CD4-positive, alpha-beta memory T cell (primary cell): ENCODE measurements around the gene CUX1. TPM values are rescaled to one million over a fixed set of nuclear protein-coding genes. Genes with fewer than 3 reads are reported as not detected.
"Not testable (repeated sequence)": the region's sequence is repeated elsewhere in the genome, so short reads cannot be mapped to it uniquely, and the experiment has no call there.

Source experiments
- CTCF ChIA-PET: fragments of 350-600 bp; sonication (Branson Sonifier 250); formaldehyde crosslinking; loops from one replicate; lab custom pipeline; 2021; ENCODE audit warnings: inconsistent platforms; ENCODE audit not compliant: partially characterized antibody; lab: Charles Lee
- POLR2A ChIA-PET: fragments of 350-600 bp; sonication (Branson Sonifier 250); formaldehyde crosslinking; loops from one replicate; lab custom pipeline; 2021; ENCODE audit not compliant: partially characterized antibody; lab: Charles Lee
- DNase-seq, 5 donors: peaks; one replicate each; pipeline versions ENCODE4 v3.0.0 to v3.0.0-alpha.2; 2020 to 2022; ENCODE audit warnings: mixed read lengths in 1 of 5
- H3K27ac ChIP-seq: one replicate; pipeline ENCODE4 v1.7.0; 2013; ENCODE audit warnings: low read depth, low read length
- H3K27me3 ChIP-seq: 2 replicates; pipeline ENCODE4 v1.7.0; 2013; ENCODE audit warnings: mild to moderate bottlenecking, low read length, moderate library complexity; ENCODE audit not compliant: insufficient read depth
- H3K36me3 ChIP-seq: 2 replicates; pipeline ENCODE4 v1.7.0; 2013; ENCODE audit warnings: mild to moderate bottlenecking, low read length, moderate library complexity; ENCODE audit not compliant: insufficient read depth
- H3K4me1 ChIP-seq: 2 replicates; pipeline ENCODE4 v1.7.0; 2013; ENCODE audit warnings: mild to moderate bottlenecking, low read length, moderate library complexity; ENCODE audit not compliant: insufficient read depth
- H3K4me3 ChIP-seq, 2 donors: one replicate each; pipeline ENCODE4 v1.7.0; 2013; ENCODE audit warnings: low read length in 2 of 2, mild to moderate bottlenecking in 1 of 2
- H3K9me3 ChIP-seq, 2 donors: one replicate each; pipeline ENCODE4 v1.7.0; 2013; ENCODE audit warnings: low read length in 2 of 2, control low read depth in 1 of 2; ENCODE audit not compliant: control insufficient read depth in 1 of 2
- H3K27ac Mint-ChIP-seq, 7 donors: one replicate each; pipeline ENCODE4 v1.8.0; 2020 to 2021; ENCODE audit warnings: mixed read lengths in 7 of 7, mild to moderate bottlenecking in 6 of 7, inconsistent platforms in 3 of 7, moderate library complexity in 3 of 7
- H3K27me3 Mint-ChIP-seq, 2 donors: one replicate each; pipeline ENCODE4 v1.8.0; 2020 to 2021; ENCODE audit warnings: mixed read lengths in 2 of 2
- H3K36me3 Mint-ChIP-seq, 2 donors: one replicate each; pipeline ENCODE4 v1.8.0; 2020 to 2021; ENCODE audit warnings: mixed read lengths in 2 of 2, inconsistent platforms in 1 of 2, mild to moderate bottlenecking in 1 of 2
- H3K4me1 Mint-ChIP-seq, 4 donors: one replicate each; pipeline ENCODE4 v1.8.0; 2020 to 2021; ENCODE audit warnings: mixed read lengths in 4 of 4, mild to moderate bottlenecking in 1 of 4
- H3K4me3 Mint-ChIP-seq, 8 donors: one replicate each; pipeline ENCODE4 v1.8.0; 2020 to 2021; ENCODE audit warnings: mixed read lengths in 8 of 8, mild to moderate bottlenecking in 7 of 8, moderate library complexity in 6 of 8, inconsistent platforms in 3 of 8
- H3K9me3 Mint-ChIP-seq, 8 donors: one replicate each; pipeline ENCODE4 v1.8.0; 2020 to 2021; ENCODE audit warnings: mixed read lengths in 8 of 8, mild to moderate bottlenecking in 5 of 8, inconsistent platforms in 3 of 8, moderate library complexity in 1 of 8
- intact Hi-C: fragments of 100-400 bp; cut with micrococcal nuclease; formaldehyde crosslinking; loops from one replicate; pipeline ENCODE4 v1.15.1; 2023
- polyA plus RNA-seq, 2 donors: library from polyadenylated mRNA; unstranded; fragments of 300-500 nt; fragmentation: Illumina TruSeq; gene quantifications; one replicate each; pipeline ENCODE4 v1.2.3, GENCODE V29; 2021
- total RNA-seq, 2 experiments: library from RNA; stranded (reverse); gene quantifications; one replicate each; pipeline ENCODE4 v1.2.3, GENCODE V29; 2021

Gene CUX1
- total and polyA plus RNA-seq, 4 experiments from 2014 or later = 2.1 to 47.6 (median 36.1) TPM

- CTCF ChIA-PET = no interaction called here
Observed at GRCh38 chr7:101984133-101984879, 166.9 kb downstream of the CUX1 start.

GRCh38 chr7:101985057-101985902, 167.9 kb downstream of the CUX1 start:
- Histone ChIP-seq H3K27ac (no peak overlapping the region), H3K9me3 (no peaks in the 10 kb centered on the region), H3K4me1 (no peaks in the 10 kb centered on the region), H3K36me3 (no peaks in the 10 kb centered on the region), H3K4me3 (no peak overlapping the region), H3K27me3 (no peaks in the 10 kb centered on the region)
- POLR2A ChIA-PET = no interaction called here
- H3K36me3 Mint-ChIP-seq = peaks cover 3 to 14% of the 10 kb centered on the region in 2 donors
- DNase-seq = no peak
- peaks cover 5 to 13% (median 9%) of the 10 kb centered on the region in 4 donors for H3K4me1 Mint-ChIP-seq
- CTCF ChIA-PET = no interaction called here
- peak overlapping the region in 1 of 7 donors; percentile 69 for H3K27ac Mint-ChIP-seq
- H3K27me3 Mint-ChIP-seq = no peaks in the 10 kb centered on the region
- no peaks in the 10 kb centered on the region for H3K9me3 Mint-ChIP-seq
- no peak overlapping the region for H3K4me3 Mint-ChIP-seq
- intact Hi-C loops = no loop called here

More at GRCh38 chr7:101984133-101984879, 166.9 kb downstream of the CUX1 start:
- H3K9me3 Mint-ChIP-seq = no peaks in the 10 kb centered on the region
- Histone ChIP-seq H3K4me3 (no peak overlapping the region), H3K36me3 (no peaks in the 10 kb centered on the region), H3K4me1 (no peaks in the 10 kb centered on the region), H3K9me3 (no peaks in the 10 kb centered on the region), H3K27ac (no peak overlapping the region), H3K27me3 (no peaks in the 10 kb centered on the region)
- no peak overlapping the region for H3K4me3 Mint-ChIP-seq
- peaks cover 2 to 9% (median 6%) of the 10 kb centered on the region in 4 donors for H3K4me1 Mint-ChIP-seq
- H3K36me3 Mint-ChIP-seq = peaks cover 3 to 14% of the 10 kb centered on the region in 2 donors
- DNase-seq = no peak
- H3K27me3 Mint-ChIP-seq = no peaks in the 10 kb centered on the region
- peak overlapping the region in 1 of 7 donors; percentile 23 for H3K27ac Mint-ChIP-seq
- POLR2A ChIA-PET = no interaction called here
- intact Hi-C loops = no loop called here

GRCh38 chr7:101985903-101986734, 168.7 kb downstream of the CUX1 start:
- Mint-ChIP-seq H3K27me3 (no peaks in the 10 kb centered on the region), H3K4me3 (no peak overlapping the region), H3K9me3 (no peaks in the 10 kb centered on the region), H3K4me1 (peaks cover 5 to 12% (median 10%) of the 10 kb centered on the region in 4 donors), H3K36me3 (peaks cover 3 to 10% of the 10 kb centered on the region in 2 donors), H3K27ac (no peak overlapping the region)
- no peaks in the 10 kb centered on the region for H3K36me3 ChIP-seq
- H3K9me3 ChIP-seq = no peaks in the 10 kb centered on the region
- ChIA-PET CTCF (no interaction called here), POLR2A (no interaction called here)
- intact Hi-C loops = no loop called here
- H3K27ac ChIP-seq = no peak overlapping the region
- H3K4me1 ChIP-seq = no peaks in the 10 kb centered on the region
- H3K4me3 ChIP-seq = no peak overlapping the region
- H3K27me3 ChIP-seq = no peaks in the 10 kb centered on the region
- DNase-seq = no peak

- H3K36me3 ChIP-seq = no peaks in the 10 kb centered on the region
- ChIA-PET POLR2A (no interaction called here), CTCF (no interaction called here)
- Mint-ChIP-seq H3K9me3 (no peaks in the 10 kb centered on the region), H3K27me3 (no peaks in the 10 kb centered on the region), H3K4me3 (no peak overlapping the region), H3K36me3 (peaks cover 3 to 10% of the 10 kb centered on the region in 2 donors), H3K4me1 (peaks cover 5 to 12% (median 10%) of the 10 kb centered on the region in 4 donors), H3K27ac (no peak overlapping the region)
- DNase-seq = no peak
- no peak overlapping the region for H3K27ac ChIP-seq
- no peak overlapping the region for H3K4me3 ChIP-seq
- H3K9me3 ChIP-seq = no peaks in the 10 kb centered on the region
- intact Hi-C loops = no loop called here
- no peaks in the 10 kb centered on the region for H3K27me3 ChIP-seq
- H3K4me1 ChIP-seq = no peaks in the 10 kb centered on the region
Observed at GRCh38 chr7:101987494-101987893, 170.1 kb downstream of the CUX1 start.

GRCh38 chr7:101988060-101988459, 170.6 kb downstream of the CUX1 start:
- H3K27ac ChIP-seq, CTCF ChIA-PET, H3K36me3 ChIP-seq, DNase-seq, H3K9me3 ChIP-seq, H3K4me1 ChIP-seq, intact Hi-C loops, H3K27me3 Mint-ChIP-seq, POLR2A ChIA-PET, H3K27ac Mint-ChIP-seq, H3K27me3 ChIP-seq, H3K4me3 Mint-ChIP-seq, H3K36me3 Mint-ChIP-seq, H3K9me3 Mint-ChIP-seq, H3K4me3 ChIP-seq: not testable (repeated sequence)
- H3K4me1 Mint-ChIP-seq = peaks cover 5 to 12% (median 10%) of the 10 kb centered on the region in 4 donors

- Histone ChIP-seq H3K36me3 (no peaks in the 10 kb centered on the region), H3K27me3 (no peaks in the 10 kb centered on the region), H3K4me3 (no peak overlapping the region), H3K27ac (no peak overlapping the region), H3K9me3 (no peaks in the 10 kb centered on the region), H3K4me1 (no peaks in the 10 kb centered on the region)
- ChIA-PET POLR2A (no interaction called here), CTCF (no interaction called here)
- peaks cover 3 to 10% of the 10 kb centered on the region in 2 donors for H3K36me3 Mint-ChIP-seq
- no peak overlapping the region for H3K4me3 Mint-ChIP-seq
- DNase-seq = no peak
- H3K9me3 Mint-ChIP-seq = peaks cover 0 to 1% (median 0%) of the 10 kb centered on the region in 8 donors
- H3K27me3 Mint-ChIP-seq = no peaks in the 10 kb centered on the region
- H3K4me1 Mint-ChIP-seq = peaks cover 5 to 12% (median 10%) of the 10 kb centered on the region in 4 donors
- intact Hi-C loops = no loop called here
- H3K27ac Mint-ChIP-seq = peak overlapping the region in 1 of 7 donors; percentile 70
Observed at GRCh38 chr7:101988513-101988912, 171.1 kb downstream of the CUX1 start.
